Prostate gland (tissue), 2 donors: ENCODE measurements around the gene CNGA2. TPM values are rescaled to one million over a fixed set of nuclear protein-coding genes. Genes with fewer than 3 reads are reported as not detected.

Experiments used
- DNase-seq: peaks from one replicate; pipeline ENCODE4 v3.0.0-alpha.2; 2019; ENCODE audit warnings: low spot score
- H3K27ac ChIP-seq, 2 donors: fragments of 200-600 bp; sonication (generic); 2 replicates each; pipeline ENCODE4 v1.5.1; 2017 to 2019
- H3K27me3 ChIP-seq: fragments of 200-600 bp; sonication (generic); replicated peaks from 2 replicates; pipeline ENCODE4 v1.5.1; 2019; ENCODE audit not compliant: insufficient read depth
- H3K36me3 ChIP-seq, 2 donors: fragments of 200-600 bp; sonication (generic); 1 replicate in 1 of 2; 2 replicates in 1 of 2; pipeline versions ENCODE4 v1.5.1 to v1.8.1; 2017 to 2019
- H3K4me1 ChIP-seq: fragments of 200-600 bp; sonication (generic); replicated peaks from 2 replicates; pipeline ENCODE4 v1.5.1; 2019
- H3K4me3 ChIP-seq, 2 donors: fragments of 200-600 bp; sonication (generic); 2 replicates each; pipeline ENCODE4 v1.5.1; 2017 to 2019
- H3K9me3 ChIP-seq: fragments of 200-600 bp; sonication (generic); 2 replicates; pipeline ENCODE4 v1.5.1; 2017
- POLR2A ChIP-seq: fragments of 450-650 bp; IDR thresholded peaks from one replicate; pipeline ENCODE4 v1.6.1; 2016; ENCODE audit warnings: antibody characterized with exemption, mild to moderate bottlenecking
- POLR2AphosphoS5 ChIP-seq: sonication (generic); formaldehyde crosslinking; IDR thresholded peaks from one replicate; pipeline ENCODE4 v1.6.1; 2017; ENCODE audit warnings: antibody characterized with exemption
- WGBS: methylation state at CpG from one replicate; pipeline ENCODE4 v1.1.5; 2018; 5-methylcytosine and 5-hydroxymethylcytosine counted together
- intact Hi-C: fragments of 100-400 bp; cut with DNase I; formaldehyde crosslinking; loops from one replicate; pipeline ENCODE4 v1.14.2; 2022
- total RNA-seq, 2 donors: library from RNA; depleted of rRNA; stranded (reverse); fragments of >200 nt; gene quantifications; one replicate each; pipeline ENCODE4 v1.1.0, GENCODE V29; 2016
- TF ChIP-seq, protein P1 (sequence below), 4 experiments: fragments of 200-600 bp in 2 of 4; fragments of 450-650 bp in 2 of 4; sonication (generic) in 2 of 4; IDR thresholded peaks; 1 replicate in 3 of 4; 2 replicates in 1 of 4; pipeline ENCODE4 v1.5.1; 2016 to 2019; ENCODE audit warnings: antibody characterized with exemption in 4 of 4, mild to moderate bottlenecking in 2 of 4, moderate library complexity in 2 of 4

CNGA2 gene
- total RNA-seq, 2 donors from 2014 or later: 0.80 TPM; not detected in 1

- 92% methylated on average over 4 of the region's 4 CpGs for WGBS
Observed at GRCh38 chrX:151741606-151742005, 7.1 kb downstream of the CNGA2 start.

DNA sequence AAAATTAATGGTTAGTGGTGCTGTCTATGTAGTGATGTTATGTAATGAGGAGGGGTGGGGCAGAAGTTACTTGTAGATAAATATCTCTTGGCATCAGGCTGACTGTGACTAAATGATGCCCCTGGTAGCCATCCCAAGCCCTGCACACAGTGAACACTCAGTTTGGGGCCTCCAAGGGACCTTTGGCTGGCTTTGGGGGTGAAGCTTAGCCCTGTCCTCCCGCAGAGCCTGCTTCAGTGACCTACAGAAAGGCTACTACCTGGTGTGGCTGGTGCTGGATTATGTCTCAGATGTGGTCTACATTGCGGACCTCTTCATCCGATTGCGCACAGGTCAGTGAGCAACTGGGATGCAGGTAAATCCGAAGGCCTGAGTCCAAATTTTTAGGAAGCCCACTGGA, 7.8 kb downstream of the CNGA2 start:
- WGBS: 96% methylated on average over 4 of the region's 5 CpGs
- no peaks in the 10 kb centered on the region for H3K4me1 ChIP-seq
- no peaks in the 10 kb centered on the region for H3K36me3 ChIP-seq
- no peak overlapping the region for H3K4me3 ChIP-seq
- H3K9me3 ChIP-seq: no peaks in the 10 kb centered on the region
- no peak for DNase-seq
- no peak overlapping the region for H3K27ac ChIP-seq
- H3K27me3 ChIP-seq: no peaks in the 10 kb centered on the region
- TF ChIP-seq, protein P1, sequence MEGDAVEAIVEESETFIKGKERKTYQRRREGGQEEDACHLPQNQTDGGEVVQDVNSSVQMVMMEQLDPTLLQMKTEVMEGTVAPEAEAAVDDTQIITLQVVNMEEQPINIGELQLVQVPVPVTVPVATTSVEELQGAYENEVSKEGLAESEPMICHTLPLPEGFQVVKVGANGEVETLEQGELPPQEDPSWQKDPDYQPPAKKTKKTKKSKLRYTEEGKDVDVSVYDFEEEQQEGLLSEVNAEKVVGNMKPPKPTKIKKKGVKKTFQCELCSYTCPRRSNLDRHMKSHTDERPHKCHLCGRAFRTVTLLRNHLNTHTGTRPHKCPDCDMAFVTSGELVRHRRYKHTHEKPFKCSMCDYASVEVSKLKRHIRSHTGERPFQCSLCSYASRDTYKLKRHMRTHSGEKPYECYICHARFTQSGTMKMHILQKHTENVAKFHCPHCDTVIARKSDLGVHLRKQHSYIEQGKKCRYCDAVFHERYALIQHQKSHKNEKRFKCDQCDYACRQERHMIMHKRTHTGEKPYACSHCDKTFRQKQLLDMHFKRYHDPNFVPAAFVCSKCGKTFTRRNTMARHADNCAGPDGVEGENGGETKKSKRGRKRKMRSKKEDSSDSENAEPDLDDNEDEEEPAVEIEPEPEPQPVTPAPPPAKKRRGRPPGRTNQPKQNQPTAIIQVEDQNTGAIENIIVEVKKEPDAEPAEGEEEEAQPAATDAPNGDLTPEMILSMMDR (IDR thresholded peaks at IDR 0.05): no peak
- TF ChIP-seq POLR2A (no peak), POLR2AphosphoS5 (no peak)
- intact Hi-C loops: loop anchor here (10.0 kb wide), 1 partner anchor 1072 kb away; no protein-coding TSS in a partner anchor

More at GRCh38 chrX:151741606-151742005, 7.1 kb downstream of the CNGA2 start:
- no peak for DNase-seq
- Histone ChIP-seq H3K4me1 (no peaks in the 10 kb centered on the region), H3K4me3 (no peak overlapping the region), H3K36me3 (no peaks in the 10 kb centered on the region), H3K9me3 (no peaks in the 10 kb centered on the region), H3K27me3 (no peaks in the 10 kb centered on the region), H3K27ac (no peak overlapping the region)
- TF ChIP-seq POLR2AphosphoS5 (no peak), POLR2A (no peak)
- TF ChIP-seq, protein P1 (IDR thresholded peaks at IDR 0.05): no peak
- intact Hi-C loops: loop anchor here (10.0 kb wide), 1 partner anchor 1073 kb away; no protein-coding TSS in a partner anchor

GRCh38 chrX:151743651-151744470, 9.3 kb downstream of the CNGA2 start:
- no peak for DNase-seq
- no peak overlapping the region for H3K27ac ChIP-seq
- no peak for TF ChIP-seq POLR2A
- TF ChIP-seq, protein P1 (IDR thresholded peaks at IDR 0.05): no peak
- no peak for TF ChIP-seq POLR2AphosphoS5
- H3K27me3 ChIP-seq: no peaks in the 10 kb centered on the region
- 97% methylated on average over 16 of the region's 21 CpGs for WGBS
- intact Hi-C loops: loop anchor here (10.0 kb wide), 1 partner anchor 1071 kb away; no protein-coding TSS in a partner anchor
- no peaks in the 10 kb centered on the region for H3K36me3 ChIP-seq
- no peaks in the 10 kb centered on the region for H3K4me1 ChIP-seq
- H3K9me3 ChIP-seq: no peaks in the 10 kb centered on the region
- no peak overlapping the region for H3K4me3 ChIP-seq

GRCh38 chrX:151745651-151746050, 11.1 kb downstream of the CNGA2 start:
- no peak for TF ChIP-seq POLR2A
- no peak for DNase-seq
- Histone ChIP-seq H3K27ac (no peak overlapping the region), H3K36me3 (no peaks in the 10 kb centered on the region), H3K4me3 (no peak overlapping the region), H3K27me3 (no peaks in the 10 kb centered on the region), H3K9me3 (no peaks in the 10 kb centered on the region), H3K4me1 (no peaks in the 10 kb centered on the region)
- intact Hi-C loops: loop anchor here (10.0 kb wide), 1 partner anchor 1069 kb away; no protein-coding TSS in a partner anchor
- WGBS: 91% methylated on average over 6 of the region's 6 CpGs

DNA sequence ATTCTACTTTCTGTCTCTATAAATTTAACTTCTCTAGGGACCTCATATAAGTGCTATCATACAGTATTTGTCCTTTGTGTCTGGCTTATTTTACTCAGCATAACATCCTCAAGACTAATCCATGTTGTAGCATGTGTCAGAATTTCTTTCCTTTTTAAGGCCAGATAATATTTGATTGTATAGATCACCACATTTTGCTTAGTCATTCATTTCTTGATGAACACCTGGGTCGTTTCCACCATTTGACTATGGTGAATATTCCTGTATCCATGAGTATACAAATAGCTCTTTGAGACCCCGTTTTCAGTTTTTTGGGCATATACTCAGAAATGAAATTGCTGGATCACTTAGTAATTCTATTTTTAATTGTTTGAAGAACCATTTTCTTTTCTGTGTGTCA, 12.0 kb downstream of the CNGA2 start:
- intact Hi-C loops: loop anchor here (10.0 kb wide), 1 partner anchor 1068 kb away; no protein-coding TSS in a partner anchor
- no peak for DNase-seq
- H3K36me3 ChIP-seq: no peaks in the 10 kb centered on the region
- no peak overlapping the region for H3K4me3 ChIP-seq
- no peak overlapping the region for H3K27ac ChIP-seq
- TF ChIP-seq, protein P1 (IDR thresholded peaks at IDR 0.05): no peak
- TF ChIP-seq POLR2A (no peak), POLR2AphosphoS5 (no peak)
- no peaks in the 10 kb centered on the region for H3K9me3 ChIP-seq
- H3K4me1 ChIP-seq: no peaks in the 10 kb centered on the region
- 88% methylated on average over 2 of the region's 2 CpGs for WGBS
- no peaks in the 10 kb centered on the region for H3K27me3 ChIP-seq
